Pancreas (tissue), 10 donors: ENCODE measurements around the gene CDKN1B. TPM values are rescaled to one million over a fixed set of nuclear protein-coding genes. Genes with fewer than 3 reads are reported as not detected.

Experiments
- ATAC-seq, 4 donors: fragments of 200-7000 bp; cut with Tn5 transposase; one replicate each; pipeline versions ENCODE4 v1.8.0 to v1.9.1; 2020; ENCODE audit warnings: mild to moderate bottlenecking in 4 of 4, moderate library complexity in 4 of 4
- DNase-seq, 6 donors: peaks; one replicate each; pipeline ENCODE4 v3.0.0-alpha.2; 2020
- FAIRE-seq: peaks from 2 replicates; lab custom pipeline; 2012; peaks lifted over from hg19 to GRCh38; lab: Jason Lieb, UNC
- H3K27ac ChIP-seq, 4 donors: fragments of 200-600 bp; sonication (generic); 1 replicate in 3 of 4; 2 replicates in 1 of 4; pipeline versions ENCODE4 v1.5.0 to v1.8.0; 2020
- H3K27me3 ChIP-seq, 4 donors: fragments of 200-600 bp; one replicate each; pipeline ENCODE4 v1.8.0; 2021
- H3K36me3 ChIP-seq, 3 donors: fragments of 200-600 bp; sonication (generic) in 1 of 3; one replicate each; pipeline versions ENCODE4 v1.5.0 to v1.8.0; 2020 to 2021
- H3K4me1 ChIP-seq, 3 donors: fragments of 200-600 bp; one replicate each; pipeline ENCODE4 v1.8.0; 2021
- H3K4me3 ChIP-seq, 4 donors: fragments of 200-600 bp; sonication (generic) in 2 of 4; one replicate each; pipeline versions ENCODE4 v1.5.0 to v1.8.0; 2020 to 2021
- H3K9me3 ChIP-seq, 4 donors: fragments of 200-600 bp; one replicate each; pipeline ENCODE4 v1.8.0; 2021
- CTCF ChIP-seq, 4 donors: fragments of 200-600 bp; sonication (generic) in 3 of 4; IDR thresholded peaks; one replicate each; pipeline versions ENCODE4 v1.5.0 to v1.8.0; 2021; ENCODE audit warnings: antibody characterized with exemption in 4 of 4
- WGBS, 2 donors: extraction: QIAGEN DNeasy Blood & Tissue Kit; methylation state at CpG; one replicate each; pipeline ENCODE4 v1.1.7; 2013; 5-methylcytosine and 5-hydroxymethylcytosine counted together
- intact Hi-C, 3 donors: fragments of 100-400 bp; cut with DNase I; formaldehyde crosslinking; loops; one replicate each; pipeline versions ENCODE4 v1.11.1 to v1.14.2; 2022
- polyA plus RNA-seq, 2 donors: library from polyadenylated mRNA; stranded (reverse); fragments of 200-250 nt; gene quantifications; one replicate each; pipeline ENCODE4 v1.2.3, GENCODE V29; 2013
- total RNA-seq, 6 donors: library from RNA; stranded (reverse); fragmentation: NEBNext Ultra II Directional in 4 of 6; extraction: Animal tissue kit (Norgen Biotek cat#: 25700) in 4 of 6; gene quantifications; one replicate each; pipeline versions ENCODE4 v1.2.1 to v1.2.4, GENCODE V29; 2021 to 2023
- donor health status: healthy with polysubstance abuse.
- donor health status: DM: no; HTN: no; CAD: no; lungs with moderate emphysema.
- donor health status: DM: no; HTN: no; CAD: no.
- donor health status: control.
- donor health status: control.
- donor health status: Bipolar disorder and iron deficiency.
- donor health status: DM: yes; HTN: yes; CAD: no.
- donor health status: DM: no; HTN: no; CAD: no.
- donor health status: DM: no; HTN: no; CAD: no.
- donor health status: DM: yes; HTN: yes; CAD: no.

CDKN1B gene
- total and polyA plus RNA-seq, 8 donors, result 12.1 to 23.7 (median 16.9) TPM

- no peak for FAIRE-seq
- no peak for TF ChIP-seq CTCF (IDR thresholded peaks at IDR 0.05)
- intact Hi-C loops, result no loop called here
These were observed 17.8 kb upstream of the CDKN1B start for GRCh38 chr12:12699345-12699744.

DNA sequence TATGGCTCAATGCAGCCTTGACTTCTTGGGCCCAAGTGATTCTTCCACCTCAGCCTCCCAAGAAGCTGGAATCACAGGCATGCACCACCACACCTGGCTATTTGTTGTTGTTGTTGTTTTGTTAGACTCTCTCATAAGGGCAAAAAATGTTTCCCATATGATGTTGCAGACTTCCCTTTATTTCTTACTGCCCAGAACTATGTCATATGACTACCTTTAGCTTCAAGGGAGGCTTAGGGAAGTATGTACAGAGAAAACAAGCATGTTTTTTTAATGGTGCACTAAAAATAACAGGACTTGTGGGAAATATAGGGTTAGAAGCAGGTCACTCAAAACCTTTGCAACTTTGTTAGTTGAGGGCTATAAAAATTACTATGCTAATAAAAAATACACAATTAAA is 16.9 kb upstream of the CDKN1B start:
- Histone ChIP-seq H3K36me3 (no peaks in the 10 kb centered on the region), H3K27me3 (no peaks in the 10 kb centered on the region), H3K4me3 (no peak overlapping the region), H3K27ac (no peak overlapping the region), H3K9me3 (no peaks in the 10 kb centered on the region), H3K4me1 (peaks cover 9 to 19% (median 15%) of the 10 kb centered on the region in 3 donors)
- no peak for TF ChIP-seq CTCF (IDR thresholded peaks at IDR 0.05)
- no peak for ATAC-seq
- no peak for FAIRE-seq
- DNase-seq, result no peak
- intact Hi-C loops, result loop anchor here in 1 of 3 donors (10.0 kb wide), 1 partner anchor 325 kb away; no protein-coding TSS in a partner anchor

More at GRCh38 chr12:12699345-12699744, 17.8 kb upstream of the CDKN1B start:
- no peaks in the 10 kb centered on the region for H3K27me3 ChIP-seq
- ATAC-seq (no peak), DNase-seq (no peak)
- H3K27ac ChIP-seq, result no peak overlapping the region
- no peaks in the 10 kb centered on the region for H3K36me3 ChIP-seq
- H3K4me1 ChIP-seq, result peaks cover 4 to 18% (median 13%) of the 10 kb centered on the region in 3 donors
- H3K9me3 ChIP-seq, result no peaks in the 10 kb centered on the region
- WGBS, 2 donors, result 64 to 69% methylated on average over 1 of the region's 1 CpG
- H3K4me3 ChIP-seq, result no peak overlapping the region

DNA sequence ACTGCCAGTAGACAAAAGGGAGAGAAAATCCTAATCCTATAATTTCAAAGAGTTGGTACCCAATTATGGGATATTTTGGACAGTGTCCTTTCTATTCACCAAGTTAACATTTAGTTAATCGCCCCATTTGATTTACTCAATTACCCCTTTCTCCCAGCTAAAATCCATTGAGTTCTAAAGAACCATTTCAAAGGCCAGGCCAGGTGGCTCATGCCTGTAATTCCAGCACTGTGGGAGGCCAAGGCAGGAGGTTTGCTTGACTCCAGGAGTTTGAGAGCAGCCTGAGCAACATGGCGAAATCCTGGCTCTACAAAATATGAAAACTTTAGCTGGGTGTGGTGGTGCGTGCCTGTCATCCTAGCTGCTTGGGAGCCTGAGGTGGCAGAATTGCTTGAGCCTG is 15.7 kb upstream of the CDKN1B start:
- FAIRE-seq, result no peak
- DNase-seq, result no peak
- no peak for ATAC-seq
- Histone ChIP-seq H3K36me3 (no peaks in the 10 kb centered on the region), H3K27ac (no peak overlapping the region), H3K4me1 (peaks cover 9 to 16% (median 15%) of the 10 kb centered on the region in 3 donors), H3K27me3 (no peaks in the 10 kb centered on the region), H3K4me3 (no peak overlapping the region), H3K9me3 (no peaks in the 10 kb centered on the region)
- 97 to 100% methylated on average over 3 of the region's 3 CpGs for WGBS, 2 donors
- TF ChIP-seq CTCF (IDR thresholded peaks at IDR 0.05), result no peak
- intact Hi-C loops, result loop anchor here in 1 of 3 donors (10.0 kb wide), 1 partner anchor 327 kb away; no protein-coding TSS in a partner anchor

- DNase-seq (peak in 4 of 6 donors; percentile 43 to 65 (median 64)), ATAC-seq (peak; percentile 99 to 100 (median 100)), FAIRE-seq (peak; percentile 51)
- Histone ChIP-seq H3K27ac (peak overlapping the region in 1 of 4 donors; percentile 24), H3K36me3 (no peaks in the 10 kb centered on the region), H3K9me3 (no peaks in the 10 kb centered on the region), H3K4me3 (no peak overlapping the region), H3K4me1 (peaks cover 6 to 9% (median 7%) of the 10 kb centered on the region in 3 donors), H3K27me3 (no peaks in the 10 kb centered on the region)
- intact Hi-C loops, result loop anchor here in 1 of 3 donors (10.0 kb wide), 1 partner anchor 330 kb away; no protein-coding TSS in a partner anchor
- TF ChIP-seq CTCF (IDR thresholded peaks at IDR 0.05), result peak; percentile 55 to 84 (median 70)
- 22 to 31% methylated on average over 7 of the region's 7 CpGs for WGBS, 2 donors
These were observed 12.5 kb upstream of the CDKN1B start for GRCh38 chr12:12704593-12705230.
